GM10248 (cell line): ENCODE measurements around the gene RNF224.

ENCODE experiments used
- CTCF ChIA-PET: fragments of 300-600 bp; sonication (Branson Sonifier 250); formaldehyde crosslinking; extraction: SDS; loops from one replicate; lab custom pipeline; 2021; ENCODE audit warnings: antibody characterized with exemption; lab: Yijun Ruan, JAX
- POLR2A ChIA-PET: fragments of 350-650 bp; sonication (Branson Sonifier 250); formaldehyde crosslinking; extraction: SDS; loops from one replicate; lab custom pipeline; 2020; ENCODE audit warnings: antibody characterized with exemption; lab: Yijun Ruan, JAX
- DNase-seq: peaks from one replicate; pipeline ENCODE4 v3.0.0; 2012; ENCODE audit errors: extremely low spot score
- CTCF ChIP-seq: IDR thresholded peaks from 2 replicates; pipeline ENCODE4 v1.5.1; 2012; ENCODE audit warnings: mild to moderate bottlenecking, low read depth; ENCODE audit errors: extremely low read depth, missing control alignments, control extremely low read depth

RNF224 gene

GRCh38 chr9:137216188-137216965, 10.9 kb upstream of the RNF224 start:
- DNase-seq: no peak
- POLR2A ChIA-PET: interaction anchor here (0.5 to 0.8 kb wide), 2 partner anchors 15 to 24 kb away, joined by 3 to 4 read pairs; partner anchors contain the start of gene TPRN
- CTCF ChIA-PET: interaction anchor here (0.9 to 4.2 kb wide), 4 partner anchors 9 to 27 kb away, joined by 4 to 13 read pairs (median 8); partner anchors contain the start of genes ANAPC2, RNF224 and SSNA1
- TF ChIP-seq CTCF: no peak

- CTCF ChIA-PET: interaction anchor here (0.9 to 4.2 kb wide), 3 partner anchors 9 to 29 kb away, joined by 4 to 11 read pairs (median 8); partner anchors contain the start of genes ANAPC2, RNF224 and SSNA1
- no peak for DNase-seq
- TF ChIP-seq CTCF: no peak
- POLR2A ChIA-PET: no interaction called here
Observed at GRCh38 chr9:137217276-137218211, 9.8 kb upstream of the RNF224 start.

GRCh38 chr9:137218212-137218753, 9.0 kb upstream of the RNF224 start:
- ChIA-PET POLR2A (no interaction called here), CTCF (interaction anchor here (2.4 kb wide), 1 partner anchor 9 kb away, joined by 8 read pairs; the partner anchor contains the start of gene RNF224)
- DNase-seq: no peak
- no peak for TF ChIP-seq CTCF

- ChIA-PET POLR2A (no interaction called here), CTCF (interaction anchor here (2.4 to 2.6 kb wide), 2 partner anchors 8 to 18 kb away, joined by 8 to 9 read pairs; partner anchors contain the start of gene RNF224)
- no peak for TF ChIP-seq CTCF
- no peak for DNase-seq
Observed at GRCh38 chr9:137218754-137219271, 8.5 kb upstream of the RNF224 start.

GRCh38 chr9:137219757-137220316, 7.5 kb upstream of the RNF224 start:
- TF ChIP-seq CTCF: no peak
- ChIA-PET POLR2A (no interaction called here), CTCF (interaction anchor here (1.3 to 2.6 kb wide), 3 partner anchors 7 to 17 kb away, joined by 3 to 9 read pairs (median 8); partner anchors contain the start of gene RNF224)
- DNase-seq: no peak
